ENCODE measurements around the gene DCLK3. TPM values are rescaled to one million over a fixed set of nuclear protein-coding genes. Genes with fewer than 3 reads are reported as not detected.

The DCLK3 gene
- total and polyA plus RNA-seq, 10 of the 15 experiments (the other 5 are each of a cell fraction or from before 2014, with no cell fraction given), result not detected

- H3K9me3 ChIP-seq (replicated peaks; ENCODE audit: control insufficient read depth, insufficient read depth, low read length), result peaks cover 2% of the 10 kb centered on the region; the same call in 1 of the 3 replicates
- no peak overlapping the region for H3K27ac ChIP-seq (ENCODE audit: control insufficient read depth, insufficient read depth)
- H3K79me2 ChIP-seq (ENCODE audit: control insufficient read depth, insufficient read depth, low read length), result no peaks in the 10 kb centered on the region
- BruUV-seq (replicated peaks), result no TSS peak
- RAD21 ChIA-PET (ENCODE audit: unreplicated experiment), result no interaction called here
- no peak for DNase-seq (ENCODE audit: low read depth, low spot score)
- SMC1A ChIA-PET (ENCODE audit: uncharacterized antibody, unreplicated experiment), result no interaction called here
- CTCF ChIA-PET, result interaction anchor here (1.2 kb wide), 1 partner anchor 731 kb away, joined by 6 read pairs; no protein-coding TSS in a partner anchor
- no peaks in the 10 kb centered on the region for H3K4me1 ChIP-seq (ENCODE audit: control insufficient read depth, insufficient read depth, low read length)
- no peak for ATAC-seq
- no peak overlapping the region for H2AFZ ChIP-seq (ENCODE audit: control insufficient read depth, low read depth, low read length)
- POLR2A ChIA-PET, result no interaction called here
- no peak overlapping the region for H3K4me2 ChIP-seq (ENCODE audit: control insufficient read depth, insufficient read depth)
- WGBS (ENCODE audit: insufficient coverage, insufficient replicate concordance, low lambda C conversion rate, missing lambda C conversion rate), result 4% methylated on average over 2 of the region's 2 CpGs
- no peak overlapping the region for H3K4me3 ChIP-seq
- no peak for FAIRE-seq
- intact Hi-C loops (cut with micrococcal nuclease; ENCODE audit: unreplicated experiment), result no loop called here
- no peaks in the 10 kb centered on the region for H3K36me3 ChIP-seq (ENCODE audit: control insufficient read depth in 2 of 2, insufficient read depth in 2 of 2, low read length in 1 of 2)
- in situ Hi-C loops (cut with MboI), result loop anchor here (5.0 kb wide), 1 partner anchor 729 kb away; no protein-coding TSS in a partner anchor
- H3K27me3 ChIP-seq (replicated peaks in 1 of 2; ENCODE audit: control insufficient read depth in 2 of 2, insufficient read depth in 2 of 2, low read length in 1 of 2), result no peaks in the 10 kb centered on the region
- TF ChIP-seq SUZ12 (IDR thresholded peaks at IDR 0.05; ENCODE audit: unreplicated experiment) (no peak), PAX5 (IDR thresholded peaks at IDR 0.05; ENCODE audit: borderline replicate concordance, low read depth, low read length) (no peak), BCLAF1 (IDR thresholded peaks at IDR 0.05) (no peak), ETV6 (conservative IDR thresholded peaks at IDR 0.05 in 1 of 2, IDR thresholded peaks at IDR 0.05 in 1 of 2; ENCODE audit: borderline replicate concordance in 1 of 2, low read depth in 1 of 2) (no peak), RAD51 (IDR thresholded peaks at IDR 0.05) (no peak), ZZZ3 (IDR thresholded peaks at IDR 0.05; ENCODE audit: control insufficient read depth, insufficient read length, low read depth) (no peak), NR2F1 (conservative IDR thresholded peaks at IDR 0.05) (no peak), ASH2L (IDR thresholded peaks at IDR 0.05; ENCODE audit: borderline replicate concordance, low read depth) (no peak), CREB1 (IDR thresholded peaks at IDR 0.05; ENCODE audit: low read depth) (no peak), TCF7 (IDR thresholded peaks at IDR 0.05; ENCODE audit: borderline replicate concordance) (no peak), SIN3A (IDR thresholded peaks at IDR 0.05; ENCODE audit: low read depth, low read length) (no peak)
- TF ChIP-seq, protein P1, sequence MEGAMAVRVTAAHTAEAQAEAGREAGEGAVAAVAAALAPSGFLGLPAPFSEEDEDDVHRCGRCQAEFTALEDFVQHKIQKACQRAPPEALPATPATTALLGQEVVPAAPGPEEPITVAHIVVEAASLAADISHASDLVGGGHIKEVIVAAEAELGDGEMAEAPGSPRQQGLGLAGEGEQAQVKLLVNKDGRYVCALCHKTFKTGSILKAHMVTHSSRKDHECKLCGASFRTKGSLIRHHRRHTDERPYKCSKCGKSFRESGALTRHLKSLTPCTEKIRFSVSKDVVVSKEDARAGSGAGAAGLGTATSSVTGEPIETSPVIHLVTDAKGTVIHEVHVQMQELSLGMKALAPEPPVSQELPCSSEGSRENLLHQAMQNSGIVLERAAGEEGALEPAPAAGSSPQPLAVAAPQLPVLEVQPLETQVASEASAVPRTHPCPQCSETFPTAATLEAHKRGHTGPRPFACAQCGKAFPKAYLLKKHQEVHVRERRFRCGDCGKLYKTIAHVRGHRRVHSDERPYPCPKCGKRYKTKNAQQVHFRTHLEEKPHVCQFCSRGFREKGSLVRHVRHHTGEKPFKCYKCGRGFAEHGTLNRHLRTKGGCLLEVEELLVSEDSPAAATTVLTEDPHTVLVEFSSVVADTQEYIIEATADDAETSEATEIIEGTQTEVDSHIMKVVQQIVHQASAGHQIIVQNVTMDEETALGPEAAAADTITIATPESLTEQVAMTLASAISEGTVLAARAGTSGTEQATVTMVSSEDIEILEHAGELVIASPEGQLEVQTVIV (IDR thresholded peaks at IDR 0.05; ENCODE audit: borderline replicate concordance, partially characterized antibody), result no peak
- TF ChIP-seq, protein P2, sequence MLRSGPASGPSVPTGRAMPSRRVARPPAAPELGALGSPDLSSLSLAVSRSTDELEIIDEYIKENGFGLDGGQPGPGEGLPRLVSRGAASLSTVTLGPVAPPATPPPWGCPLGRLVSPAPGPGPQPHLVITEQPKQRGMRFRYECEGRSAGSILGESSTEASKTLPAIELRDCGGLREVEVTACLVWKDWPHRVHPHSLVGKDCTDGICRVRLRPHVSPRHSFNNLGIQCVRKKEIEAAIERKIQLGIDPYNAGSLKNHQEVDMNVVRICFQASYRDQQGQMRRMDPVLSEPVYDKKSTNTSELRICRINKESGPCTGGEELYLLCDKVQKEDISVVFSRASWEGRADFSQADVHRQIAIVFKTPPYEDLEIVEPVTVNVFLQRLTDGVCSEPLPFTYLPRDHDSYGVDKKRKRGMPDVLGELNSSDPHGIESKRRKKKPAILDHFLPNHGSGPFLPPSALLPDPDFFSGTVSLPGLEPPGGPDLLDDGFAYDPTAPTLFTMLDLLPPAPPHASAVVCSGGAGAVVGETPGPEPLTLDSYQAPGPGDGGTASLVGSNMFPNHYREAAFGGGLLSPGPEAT (IDR thresholded peaks at IDR 0.05; ENCODE audit: low read depth), result no peak
- H4K20me1 ChIP-seq (ENCODE audit: control insufficient read depth, insufficient read depth), result no peaks in the 10 kb centered on the region
- no peak overlapping the region for H3K9ac ChIP-seq (ENCODE audit: control insufficient read depth, insufficient read depth, low read length)
These were observed 67.6 kb downstream of the DCLK3 start for GRCh38 chr3:36696799-36697198.
